HepG2 (cell line): ENCODE data around the gene RGP1.

Experiments used
- HNF4G ChIP-seq, 2 experiments: sonication (generic) in 1 of 2; formaldehyde crosslinking in 1 of 2; IDR thresholded peaks; 2 replicates each; pipeline versions ENCODE4 v1.4.0 to v1.6.1; 2011 to 2020; ENCODE audit warnings: borderline replicate concordance in 2 of 2, low read depth in 2 of 2, mild to moderate bottlenecking in 2 of 2, low read length in 1 of 2, missing genetic modification reagents in 1 of 2, moderate library complexity in 1 of 2
- JUN ChIP-seq: sonication (generic); formaldehyde crosslinking; IDR thresholded peaks from 2 replicates; pipeline ENCODE4 v1.4.0; 2020; ENCODE audit warnings: mild to moderate bottlenecking, missing genetic modification reagents
- KDM5B ChIP-seq: sonication (generic); formaldehyde crosslinking; IDR thresholded peaks from 2 replicates; pipeline ENCODE4 v1.4.0; 2020; ENCODE audit warnings: missing genetic modification reagents, mild to moderate bottlenecking, borderline replicate concordance
- ZNF543 ChIP-seq: sonication (generic); formaldehyde crosslinking; IDR thresholded peaks from 2 replicates; pipeline ENCODE4 v1.4.0; 2020; ENCODE audit warnings: mild to moderate bottlenecking, missing genetic modification reagents
- ZNF770 ChIP-seq: sonication (generic); formaldehyde crosslinking; IDR thresholded peaks from 2 replicates; pipeline ENCODE4 v1.5.0; 2020; ENCODE audit warnings: mild to moderate bottlenecking, missing genetic modification reagents
- TF ChIP-seq, protein P1 (sequence below): sonication (generic); formaldehyde crosslinking; IDR thresholded peaks from 2 replicates; pipeline ENCODE4 v1.8.1; 2023; ENCODE audit warnings: mild to moderate bottlenecking, missing genetic modification reagents, borderline replicate concordance

DNA sequence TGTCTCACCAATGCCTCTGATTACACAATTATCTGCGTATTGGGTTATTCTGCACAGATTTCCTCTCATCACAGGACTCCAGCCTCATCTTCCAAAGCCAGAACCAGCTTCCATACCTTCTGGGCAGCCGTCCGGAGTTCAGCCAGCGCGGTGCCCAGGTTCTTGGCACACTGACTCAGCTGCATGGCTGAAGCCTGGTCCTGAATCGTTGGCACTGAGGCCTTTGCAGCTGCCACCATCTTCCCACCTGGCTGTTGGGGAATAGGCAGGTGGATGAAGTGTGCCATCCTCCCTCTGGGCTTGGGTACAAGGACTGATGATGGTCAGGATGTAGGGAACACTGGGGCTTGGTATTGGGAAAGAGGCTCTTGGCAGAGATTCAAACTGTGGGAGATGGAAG lies 35.0 kb upstream of the RGP1 start:
- TF ChIP-seq ZNF770: no peak
- TF ChIP-seq ZNF543: no peak
- TF ChIP-seq KDM5B: no peak
- TF ChIP-seq HNF4G (IDR thresholded peaks at IDR 0.05; ENCODE audit: borderline replicate concordance, low read depth, low read length): no peak
- no peak for TF ChIP-seq HNF4G (CRISPR knock-in tag; IDR thresholded peaks at IDR 0.05; ENCODE audit: borderline replicate concordance, low read depth)
- TF ChIP-seq JUN (CRISPR knock-in tag): no peak
- TF ChIP-seq, protein P1, sequence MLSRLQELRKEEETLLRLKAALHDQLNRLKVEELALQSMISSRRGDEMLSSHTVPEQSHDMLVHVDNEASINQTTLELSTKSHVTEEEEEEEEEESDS (CRISPR knock-in tag): no peak
